ENCODE results near the gene KRTAP4-6. TPM values are rescaled to one million over a fixed set of nuclear protein-coding genes. Genes with fewer than 3 reads are reported as not detected.

Gene KRTAP4-6
- total and polyA plus RNA-seq, 10 donors = not detected

GRCh38 chr17:41098042-41098441, 42.3 kb downstream of the KRTAP4-6 start, which contains the start of gene KRTAP4-8:
Gene KRTAP4-8, minus strand, starts transcription at chr17:41098142. Its CDS starts 58 bp downstream, at chr17:41098084.
- Histone ChIP-seq H3K4me1 (peaks cover 0 to 9% (median 0%) of the 10 kb centered on the region in 6 donors), H3K9me3 (peaks cover 0 to 6% (median 0%) of the 10 kb centered on the region in 8 donors), H3K36me3 (no peaks in the 10 kb centered on the region), H3K27ac (no peak within 1 kb of the TSS), H3K4me3 (no peak within 1 kb of the TSS), H3K27me3 (replicated peaks in 1 of 7) (peaks cover 0 to 9% (median 0%) of the 10 kb centered on the region in 7 donors)
- TF ChIP-seq POLR2A (IDR thresholded peaks at IDR 0.05) (no peak), POLR2AphosphoS5 (IDR thresholded peaks at IDR 0.05) (no peak), CTCF (IDR thresholded peaks at IDR 0.05 in 8 of 11, conservative IDR thresholded peaks at IDR 0.05 in 3 of 11) (no peak)
- 62 to 82% (median 78%) methylated on average over 4 of the region's 4 CpGs for WGBS, 5 donors
- no peak for DNase-seq
- intact Hi-C loops (cut with DNase I; ENCODE audit: low total_unique reads) = no loop called here

DNA sequence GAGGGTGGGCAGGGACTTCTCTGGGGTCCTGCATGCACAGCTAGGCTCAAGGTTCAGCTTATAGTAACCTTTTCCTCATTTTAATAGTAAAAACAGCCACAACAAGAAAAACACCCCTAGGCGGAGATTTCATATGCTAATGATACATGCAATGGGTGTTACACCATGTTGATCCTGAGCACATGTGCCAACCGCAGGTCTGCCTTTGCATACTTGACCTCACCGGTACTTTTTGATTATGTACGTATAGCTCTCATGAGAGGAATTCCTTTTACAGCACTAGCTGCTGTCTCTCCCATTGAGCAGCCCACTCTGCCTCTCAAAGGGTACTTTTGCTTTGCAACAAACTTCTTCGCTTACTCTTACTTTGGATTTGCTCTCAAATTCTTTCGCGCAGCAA, 44.3 kb downstream of the KRTAP4-6 start:
- Histone ChIP-seq H3K9me3 (peaks cover 0 to 11% (median 0%) of the 10 kb centered on the region in 8 donors), H3K27ac (no peak overlapping the region), H3K4me3 (no peak overlapping the region), H3K4me1 (peaks cover 0 to 9% (median 0%) of the 10 kb centered on the region in 6 donors), H3K27me3 (replicated peaks in 1 of 7) (peaks cover 0 to 9% (median 0%) of the 10 kb centered on the region in 7 donors), H3K36me3 (no peaks in the 10 kb centered on the region)
- WGBS, 5 donors = 85 to 89% (median 88%) methylated on average over 7 of the region's 7 CpGs
- TF ChIP-seq POLR2AphosphoS5 (IDR thresholded peaks at IDR 0.05) (no peak), POLR2A (IDR thresholded peaks at IDR 0.05) (no peak), CTCF (IDR thresholded peaks at IDR 0.05 in 8 of 11, conservative IDR thresholded peaks at IDR 0.05 in 3 of 11) (no peak)
- no peak for DNase-seq
- intact Hi-C loops (cut with DNase I; ENCODE audit: low total_unique reads) = no loop called here

Small RNA genes lying within 50 kb of the gene (small RNA-seq; reads per million reads assigned to genes)
- 0 reads per million in 4 donors for gene KRTAP4-17P

Other genes with a start within 250 kb of the KRTAP4-6 start
Only the 30 nearest of the 39 such genes appear.
- not detected for gene KRTAP3-3, start 146.4 kb downstream of the KRTAP4-6 start, total RNA-seq
- gene KRTAP3-3, start 146.4 kb downstream of the KRTAP4-6 start, polyA plus RNA-seq = not detected
- gene KRTAP3-2, start 140.6 kb downstream of the KRTAP4-6 start, total RNA-seq = not detected
- gene KRTAP3-2, start 140.6 kb downstream of the KRTAP4-6 start, polyA plus RNA-seq = not detected
- not detected for gene KRTAP3-1, start 131.4 kb downstream of the KRTAP4-6 start, total RNA-seq
- not detected for gene KRTAP3-1, start 131.4 kb downstream of the KRTAP4-6 start, polyA plus RNA-seq
- gene KRTAP1-5, start 113.3 kb downstream of the KRTAP4-6 start, total RNA-seq = not detected
- not detected for gene KRTAP1-5, start 113.3 kb downstream of the KRTAP4-6 start, polyA plus RNA-seq
- gene KRTAP1-4, start 110.3 kb downstream of the KRTAP4-6 start, total RNA-seq = not detected
- not detected for gene KRTAP1-4, start 110.3 kb downstream of the KRTAP4-6 start, polyA plus RNA-seq
- not detected for gene KRTAP1-3, start 105.7 kb downstream of the KRTAP4-6 start, total RNA-seq
- gene KRTAP1-3, start 105.7 kb downstream of the KRTAP4-6 start, polyA plus RNA-seq = not detected
- gene KRTAP1-1, start 99.1 kb downstream of the KRTAP4-6 start, total RNA-seq = not detected
- gene KRTAP1-1, start 99.1 kb downstream of the KRTAP4-6 start, polyA plus RNA-seq = not detected
- gene KRTAP2-1, start 93.2 kb downstream of the KRTAP4-6 start, total RNA-seq = not detected
- gene KRTAP2-1, start 93.2 kb downstream of the KRTAP4-6 start, polyA plus RNA-seq = not detected
- gene KRTAP2-2, start 85.3 kb downstream of the KRTAP4-6 start, total RNA-seq = not detected
- gene KRTAP2-2, start 85.3 kb downstream of the KRTAP4-6 start, polyA plus RNA-seq = not detected
- not detected for gene KRTAP2-3, start 80.4 kb downstream of the KRTAP4-6 start, total RNA-seq
- gene KRTAP2-3, start 80.4 kb downstream of the KRTAP4-6 start, polyA plus RNA-seq = not detected
- gene KRTAP2-4, start 74.7 kb downstream of the KRTAP4-6 start, total RNA-seq = not detected
- not detected for gene KRTAP2-4, start 74.7 kb downstream of the KRTAP4-6 start, polyA plus RNA-seq
- gene KRTAP4-7, start 56.4 kb downstream of the KRTAP4-6 start, total RNA-seq = not detected
- gene KRTAP4-7, start 56.4 kb downstream of the KRTAP4-6 start, polyA plus RNA-seq = not detected
- not detected for gene KRTAP4-8, start 42.4 kb downstream of the KRTAP4-6 start, total RNA-seq
- gene KRTAP4-8, start 42.4 kb downstream of the KRTAP4-6 start, polyA plus RNA-seq = not detected
- not detected for gene KRTAP4-16, start 38.3 kb downstream of the KRTAP4-6 start, total RNA-seq
- gene KRTAP4-16, start 38.3 kb downstream of the KRTAP4-6 start, polyA plus RNA-seq = not detected
- gene KRTAP4-9, start 35.2 kb downstream of the KRTAP4-6 start, total RNA-seq = not detected
- not detected for gene KRTAP4-9, start 35.2 kb downstream of the KRTAP4-6 start, polyA plus RNA-seq
- gene KRTAP4-11, start 22.2 kb downstream of the KRTAP4-6 start, total RNA-seq = not detected
- not detected for gene KRTAP4-11, start 22.2 kb downstream of the KRTAP4-6 start, polyA plus RNA-seq
- gene KRTAP4-12, start 16.4 kb downstream of the KRTAP4-6 start, total RNA-seq = not detected
- not detected for gene KRTAP4-12, start 16.4 kb downstream of the KRTAP4-6 start, polyA plus RNA-seq
- not detected for gene KRTAP4-5, start 9.3 kb upstream of the KRTAP4-6 start, total RNA-seq
- gene KRTAP4-5, start 9.3 kb upstream of the KRTAP4-6 start, polyA plus RNA-seq = not detected
- gene KRTAP4-4, start 20.2 kb upstream of the KRTAP4-6 start, total RNA-seq = not detected
- not detected for gene KRTAP4-4, start 20.2 kb upstream of the KRTAP4-6 start, polyA plus RNA-seq
- gene KRTAP4-3, start 27.7 kb upstream of the KRTAP4-6 start, total RNA-seq = not detected
- gene KRTAP4-3, start 27.7 kb upstream of the KRTAP4-6 start, polyA plus RNA-seq = not detected
- gene KRTAP4-2, start 37.7 kb upstream of the KRTAP4-6 start, total RNA-seq = not detected
- not detected for gene KRTAP4-2, start 37.7 kb upstream of the KRTAP4-6 start, polyA plus RNA-seq
- gene KRTAP4-1, start 44.4 kb upstream of the KRTAP4-6 start, total RNA-seq = not detected
- not detected for gene KRTAP4-1, start 44.4 kb upstream of the KRTAP4-6 start, polyA plus RNA-seq
- gene KRTAP9-1, start 49.3 kb upstream of the KRTAP4-6 start, total RNA-seq = not detected
- not detected for gene KRTAP9-1, start 49.3 kb upstream of the KRTAP4-6 start, polyA plus RNA-seq
- not detected for gene KRTAP9-2, start 86.1 kb upstream of the KRTAP4-6 start, total RNA-seq
- not detected for gene KRTAP9-2, start 86.1 kb upstream of the KRTAP4-6 start, polyA plus RNA-seq
- not detected for gene KRTAP9-3, start 91.9 kb upstream of the KRTAP4-6 start, total RNA-seq
- gene KRTAP9-3, start 91.9 kb upstream of the KRTAP4-6 start, polyA plus RNA-seq = not detected
- gene KRTAP9-8, start 97.5 kb upstream of the KRTAP4-6 start, total RNA-seq = not detected
- not detected for gene KRTAP9-8, start 97.5 kb upstream of the KRTAP4-6 start, polyA plus RNA-seq
- not detected for gene KRTAP9-4, start 109.1 kb upstream of the KRTAP4-6 start, total RNA-seq
- gene KRTAP9-4, start 109.1 kb upstream of the KRTAP4-6 start, polyA plus RNA-seq = not detected
- not detected for gene KRTAP9-9, start 114.8 kb upstream of the KRTAP4-6 start, total RNA-seq
- gene KRTAP9-9, start 114.8 kb upstream of the KRTAP4-6 start, polyA plus RNA-seq = not detected
- gene KRTAP9-6, start 124.8 kb upstream of the KRTAP4-6 start, total RNA-seq = not detected
- gene KRTAP9-6, start 124.8 kb upstream of the KRTAP4-6 start, polyA plus RNA-seq = not detected
- not detected for gene KRTAP9-7, start 135.2 kb upstream of the KRTAP4-6 start, total RNA-seq
- not detected for gene KRTAP9-7, start 135.2 kb upstream of the KRTAP4-6 start, polyA plus RNA-seq